ENCODE measurements around the gene COL4A5. TPM values are rescaled to one million over a fixed set of nuclear protein-coding genes. Genes with fewer than 3 reads are reported as not detected.

COL4A5 gene
- total RNA-seq (2022; extraction: Qiagen RNA extraction): 10.3 to 13.9 TPM (median 11.6 TPM) in 5 replicates

DNA sequence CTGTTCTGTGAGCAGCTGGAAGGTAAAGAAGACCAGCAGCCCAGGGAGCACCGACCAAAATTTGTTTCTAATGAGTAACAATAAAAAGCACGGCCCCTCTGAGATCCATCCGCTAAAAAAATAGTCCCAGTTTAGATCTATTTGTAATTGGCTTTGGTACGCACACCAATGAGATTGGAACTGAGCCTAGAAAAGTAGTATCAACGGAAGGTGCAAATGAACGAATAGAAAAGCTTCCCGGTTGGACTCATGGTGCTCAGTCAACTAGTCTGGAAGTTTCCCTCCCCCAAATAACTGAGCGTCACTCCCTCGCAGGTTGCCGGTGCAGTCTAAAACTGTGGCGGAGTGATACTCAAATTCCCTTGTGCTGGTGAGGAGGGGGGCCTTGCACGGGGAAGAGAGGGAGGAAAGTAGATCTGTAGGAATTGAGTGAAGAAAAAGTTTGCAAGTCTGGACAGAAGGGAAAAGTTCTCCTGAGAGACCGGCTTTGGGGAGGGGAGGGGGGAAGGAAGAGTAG lies at the start of gene COL4A5:
Gene COL4A5 (plus strand): TSS at position 413 of the 517 bp plus-strand sequence. CDS start 288 bp downstream, outside the sequence.

DNA sequence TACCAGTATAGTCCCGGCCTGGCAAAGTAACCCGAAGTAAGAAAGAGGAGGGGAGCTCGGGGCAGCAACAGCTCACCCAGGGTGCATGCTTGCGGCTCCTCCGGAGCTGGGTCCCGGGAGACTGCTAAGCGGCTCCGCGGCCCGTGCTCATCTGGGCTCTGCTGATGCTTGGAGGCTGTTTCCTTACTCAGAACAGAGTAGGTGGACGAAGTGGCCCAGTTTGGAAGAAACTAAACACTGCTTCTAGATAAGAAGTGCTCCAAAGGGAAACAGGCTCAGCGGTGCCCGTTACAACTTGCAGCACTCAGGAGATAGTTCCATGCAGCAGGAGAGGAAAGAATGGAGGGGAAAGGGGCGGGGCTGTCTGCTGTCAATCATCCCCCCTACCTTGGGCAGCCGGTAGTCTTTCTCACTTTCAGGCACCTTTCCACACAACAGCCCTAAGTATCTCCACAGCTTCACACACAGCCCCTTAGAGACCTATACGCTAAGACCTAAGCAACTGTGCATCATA lies 1.5 kb upstream of the COL4A5 start, which contains the start of gene COL4A6:
Gene COL4A6 (minus strand): TSS at position 313 of the 514 bp plus-strand sequence. CDS start 226 bp downstream, at position 87.

GRCh38 chrX:108736509-108737479 lies 297.2 kb downstream of the COL4A5 start, which contains the start of gene IRS4:
TSS of gene IRS4 (minus strand) at chrX:108736563.

Other genes with a start within 250 kb of the COL4A5 start
- 14.2 to 16.1 TPM (median 15.0 TPM) in 5 replicates for gene COL4A6, start 1.4 kb upstream of the COL4A5 start, total RNA-seq (2022; extraction: Qiagen RNA extraction)

Measured in A549 treated with AZD2906 at 1 μM for 4 hours (cell line).